NCI-H526 treated with DMSO at 0.1 percent for 48 hours (cell line): ENCODE results near the gene PLEKHJ1.
A peak's percentile ranks its signal among the peaks of the same experiment; 100 is the strongest.

Source experiments
- DNase-seq: peaks from one replicate; lab custom pipeline; 2025; lab: John Stamatoyannopoulos, UW

The PLEKHJ1 gene

GRCh38 chr19:2269244-2270156, 33.4 kb upstream of the PLEKHJ1 start:
- peak; percentile 81 for DNase-seq

- DNase-seq: no peak
These were observed 32.7 kb upstream of the PLEKHJ1 start for GRCh38 chr19:2268861-2269243.

GRCh38 chr19:2268480-2268830, 32.3 kb upstream of the PLEKHJ1 start:
- no peak for DNase-seq

- DNase-seq: no peak
These were observed 30.3 kb upstream of the PLEKHJ1 start for GRCh38 chr19:2266183-2266993.

GRCh38 chr19:2261438-2262172, 25.5 kb upstream of the PLEKHJ1 start:
- no peak for DNase-seq

GRCh38 chr19:2260341-2260805, 24.2 kb upstream of the PLEKHJ1 start:
- DNase-seq: peak; percentile 42

GRCh38 chr19:2259336-2259735, 23.2 kb upstream of the PLEKHJ1 start:
- no peak for DNase-seq

- DNase-seq: no peak
These were observed 20.0 kb upstream of the PLEKHJ1 start, which contains the start of gene JSRP1 for GRCh38 chr19:2255982-2256685. JSRP1 (minus strand) TSS chr19:2256417; CDS start chr19:2255314, 1,103 bp downstream.

- DNase-seq: no peak
These were observed 19.1 kb upstream of the PLEKHJ1 start for GRCh38 chr19:2255112-2255845.

- no peak for DNase-seq
These were observed 18.1 kb upstream of the PLEKHJ1 start for GRCh38 chr19:2254064-2254872.

GRCh38 chr19:2253106-2254063, 17.3 kb upstream of the PLEKHJ1 start:
- DNase-seq: no peak

- DNase-seq: no peak
These were observed 16.6 kb upstream of the PLEKHJ1 start for GRCh38 chr19:2252797-2253105.

GRCh38 chr19:2252055-2252796, 16.1 kb upstream of the PLEKHJ1 start:
- no peak for DNase-seq

GRCh38 chr19:2251106-2252054, 15.3 kb upstream of the PLEKHJ1 start:
- no peak for DNase-seq

- no peak for DNase-seq
These were observed 14.6 kb upstream of the PLEKHJ1 start for GRCh38 chr19:2250766-2251105.

- no peak for DNase-seq
These were observed 14.0 kb upstream of the PLEKHJ1 start for GRCh38 chr19:2249880-2250765.
